ENCODE measurements around the gene TRPC4AP.
A peak's percentile ranks its signal among the peaks of the same experiment; 100 is the strongest.

The TRPC4AP gene

DNA sequence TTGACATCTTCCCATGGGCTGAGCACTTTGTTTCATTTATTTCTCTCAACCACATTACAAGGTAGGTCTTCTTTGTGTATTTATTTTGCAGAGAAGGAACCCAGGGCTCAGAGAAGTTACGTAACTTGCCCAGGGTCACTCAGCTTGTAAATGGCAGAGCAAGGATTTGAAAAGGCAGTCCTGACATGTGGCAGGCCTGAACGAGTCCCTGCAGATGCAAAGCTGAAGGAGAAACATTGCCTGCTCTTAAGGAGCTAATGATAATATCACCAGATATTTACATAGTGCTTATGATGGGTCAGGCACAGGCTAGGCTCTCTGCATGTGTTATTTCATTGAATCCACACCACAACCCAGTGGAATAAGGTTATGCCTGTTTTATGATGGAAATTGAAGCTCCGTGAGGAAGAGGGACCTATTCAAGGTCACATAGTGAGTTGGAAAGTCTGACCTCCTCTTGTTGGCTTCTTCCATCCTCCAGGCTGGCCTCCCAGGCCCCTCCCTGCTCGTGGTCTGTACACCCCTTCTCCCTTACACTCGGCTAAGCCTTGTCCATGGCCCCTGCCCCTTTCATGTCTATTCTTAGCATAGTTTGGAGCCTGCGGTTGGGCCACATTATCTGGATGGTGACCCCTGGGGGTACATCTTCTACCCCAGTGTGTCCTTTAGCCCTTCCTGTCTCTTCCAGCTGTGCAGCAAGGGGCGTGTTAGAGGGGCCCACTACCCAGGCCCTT lies 124.4 kb downstream of the TRPC4AP start:
- DNase-seq (ENCODE audit: low spot score), result no peak

DNA sequence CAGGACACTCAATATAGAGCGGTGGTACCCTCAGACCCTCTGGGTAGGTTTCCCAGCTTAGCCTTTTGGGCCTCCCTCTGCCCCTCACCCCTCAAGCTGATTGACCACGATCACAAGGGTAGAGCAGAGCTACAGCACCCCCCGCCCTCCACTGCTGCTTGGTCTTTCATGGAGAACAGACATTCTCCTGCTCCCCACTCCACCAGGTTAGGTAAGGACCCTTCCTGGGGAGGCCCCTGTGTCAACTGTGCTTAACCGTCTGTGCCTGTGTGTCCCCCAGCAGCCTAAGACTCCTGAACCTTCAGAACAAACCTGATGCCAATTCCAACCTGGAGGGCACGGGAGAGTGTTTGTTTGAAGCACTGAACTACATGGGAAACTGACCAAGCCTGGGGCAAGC lies 125.2 kb downstream of the TRPC4AP start:
- no peak for DNase-seq (ENCODE audit: low spot score)

GRCh38 chr20:34965051-34965450 lies 127.6 kb downstream of the TRPC4AP start:
- DNase-seq (ENCODE audit: low spot score), result no peak

DNA sequence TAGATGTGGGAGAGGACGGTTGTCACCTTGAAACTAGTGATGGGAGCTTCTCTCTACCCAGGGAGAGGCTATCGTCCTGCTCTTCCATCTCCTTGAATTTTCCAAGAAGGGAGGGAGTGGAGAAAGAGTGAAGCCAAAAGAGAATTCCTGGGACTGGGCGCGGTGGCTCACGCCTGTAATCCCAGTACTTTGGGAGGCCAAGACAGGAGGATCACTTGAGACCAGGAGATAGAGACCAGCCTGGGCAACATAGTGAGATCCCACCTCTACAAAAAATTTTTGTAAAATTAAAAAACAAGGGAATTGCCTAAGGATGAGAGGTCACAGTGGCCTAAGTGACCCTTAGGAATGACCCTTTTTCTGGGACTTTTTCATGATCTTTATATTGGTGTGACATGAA lies 128.1 kb downstream of the TRPC4AP start:
- no peak for DNase-seq (ENCODE audit: low spot score)

DNA sequence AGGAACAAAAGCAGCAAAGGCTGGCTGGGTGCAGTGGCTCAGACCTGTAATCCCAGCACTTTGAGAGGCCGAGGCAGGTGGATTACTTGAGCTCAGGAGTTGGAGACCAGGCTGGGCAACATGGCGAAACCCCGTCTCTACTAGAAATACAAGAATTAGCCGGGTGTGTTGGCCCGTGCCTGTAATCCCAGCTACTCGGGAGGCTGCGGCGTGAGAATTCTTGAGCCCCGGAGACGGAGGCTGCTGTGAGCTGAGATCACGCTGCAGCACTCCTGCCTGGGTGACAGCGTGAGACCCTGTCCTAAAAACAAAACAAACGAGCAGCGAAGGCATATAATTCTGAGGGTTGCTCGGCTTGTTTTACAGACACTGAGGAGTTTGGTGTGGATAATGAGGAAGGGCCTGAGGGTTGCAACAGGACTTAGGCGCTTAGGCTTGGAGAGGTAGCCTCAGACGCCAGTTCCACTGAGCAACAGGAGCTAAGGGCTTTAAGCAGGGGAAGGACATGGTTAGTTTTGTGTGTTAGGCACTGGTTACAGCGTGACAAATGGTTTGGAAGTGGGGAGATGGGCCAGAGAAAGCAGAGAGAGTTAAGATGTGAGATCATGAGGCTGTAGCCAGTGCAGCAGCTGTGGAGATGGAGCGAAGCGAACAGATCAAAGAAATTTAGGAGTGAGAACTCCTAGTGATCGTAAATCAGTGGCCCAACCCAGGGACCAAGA lies 135.7 kb downstream of the TRPC4AP start:
- no peak for DNase-seq (ENCODE audit: low spot score)

DNA sequence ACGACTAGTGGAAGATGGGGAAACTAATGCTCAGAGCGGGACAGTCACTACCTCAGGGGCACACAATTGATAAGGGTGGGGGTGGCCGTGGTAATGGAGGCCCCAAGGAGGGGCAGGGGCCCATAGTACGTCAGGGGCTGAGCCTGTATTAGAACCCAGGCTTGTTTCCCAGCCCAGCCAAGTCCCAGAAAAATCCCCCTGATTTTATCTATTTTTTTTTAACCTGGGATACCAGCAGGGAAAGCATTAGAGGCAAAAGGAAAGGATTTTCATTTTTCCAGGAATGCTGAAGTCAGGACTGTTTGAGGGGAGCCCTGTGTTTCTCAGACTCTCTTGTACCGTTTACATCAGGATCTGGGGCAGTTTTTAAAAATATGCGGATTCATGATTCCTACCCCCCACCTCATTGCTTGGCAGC lies 136.6 kb downstream of the TRPC4AP start:
- no peak for DNase-seq (ENCODE audit: low spot score)

GRCh38 chr20:34955231-34956040 lies 137.2 kb downstream of the TRPC4AP start, which contains the start of the genes GSS and MYH7B:
Gene GSS (minus strand): TSS chr20:34955806. CDS start chr20:34951852, 3,954 bp downstream.
Gene MYH7B (plus strand): TSS chr20:34955868. CDS start chr20:34978006, 22,138 bp downstream.
- peak; percentile 94 for DNase-seq (ENCODE audit: low spot score)

- no peak for DNase-seq (ENCODE audit: low spot score)
Measured at GRCh38 chr20:34954904-34955230, 137.7 kb downstream of the TRPC4AP start.

DNA sequence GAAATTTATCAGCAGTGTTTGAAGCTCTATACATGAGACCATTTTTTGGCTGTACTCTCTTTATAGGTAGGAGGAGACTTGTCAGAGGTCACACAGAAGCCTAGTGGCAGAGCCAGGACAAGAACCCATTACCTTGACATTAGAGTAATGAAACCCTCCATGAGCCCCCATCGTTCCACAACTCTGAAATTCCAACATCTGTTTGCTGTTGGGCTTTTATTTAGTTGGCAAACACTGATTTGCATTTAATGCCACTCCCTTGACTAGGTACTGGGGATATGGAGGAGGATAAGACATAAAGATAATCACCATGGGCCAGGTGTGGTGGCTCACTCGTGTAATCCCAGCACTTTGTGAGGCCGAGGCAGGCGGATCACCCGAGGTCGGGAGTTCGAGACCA lies 138.6 kb downstream of the TRPC4AP start:
- DNase-seq (ENCODE audit: low spot score), result no peak

DNA sequence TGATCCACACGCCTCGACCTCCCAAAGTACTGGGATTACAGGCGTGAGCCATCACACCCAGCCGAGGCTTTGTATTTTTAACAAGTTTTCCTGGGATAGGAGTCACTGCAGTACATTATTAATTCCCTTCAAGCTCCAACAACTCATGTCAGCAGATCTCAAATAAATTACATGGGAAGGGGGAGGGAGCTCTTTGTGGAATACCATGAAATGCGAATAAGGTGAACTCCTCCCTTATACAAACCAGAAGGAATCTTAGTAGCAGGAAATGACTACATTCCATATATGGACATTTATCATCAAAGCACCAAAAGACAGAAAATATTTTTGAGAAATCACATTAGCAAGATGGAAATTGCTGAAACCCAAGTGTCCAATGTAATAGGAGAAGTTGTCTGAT lies 139.9 kb downstream of the TRPC4AP start:
- no peak for DNase-seq (ENCODE audit: low spot score)

Data from putamen (tissue), 1 donor.